Endometrial microvascular endothelial cells (primary cell): ENCODE results near the gene SLC25A11. TPM values are rescaled to one million over a fixed set of nuclear protein-coding genes. Genes with fewer than 3 reads are reported as not detected.

Source experiments
- in situ Hi-C: cut with HindIII; loops from 2 replicates; pipeline ENCODE4 v1.10.0; 2017; ENCODE audit warnings: low sequenced_read_pairs, low pct_unique_long_range_greater_than_20kb; ENCODE audit errors: inconsistent ontology term
- total RNA-seq: library from RNA; depleted of rRNA; stranded (reverse); fragments of >200 nt; gene quantifications from one replicate; pipeline ENCODE4 v1.2.3, GENCODE V29; 2015; ENCODE audit errors: inconsistent ontology term

The SLC25A11 gene
- 65.9 TPM for total RNA-seq

GRCh38 chr17:4939796-4940554, at the start of gene SLC25A11, which contains the start of gene RNF167:
Gene SLC25A11, minus strand, starts transcription at chr17:4940046. Its CDS starts 136 bp downstream, at chr17:4939910.
Gene RNF167, plus strand, starts transcription at chr17:4940268. Its CDS starts 642 bp downstream, at chr17:4940910.
- in situ Hi-C loops = no loop called here

GRCh38 chr17:4987767-4988567, 48.1 kb upstream of the SLC25A11 start:
- in situ Hi-C loops = no loop called here

- in situ Hi-C loops = no loop called here
Measured at GRCh38 chr17:4986951-4987766, 47.3 kb upstream of the SLC25A11 start, which contains the start of gene CAMTA2. Gene CAMTA2, minus strand, starts transcription at chr17:4987675. Its CDS starts 1,453 bp downstream, at chr17:4986222.

- in situ Hi-C loops = no loop called here
Measured at GRCh38 chr17:4986403-4986802, 46.6 kb upstream of the SLC25A11 start.

- in situ Hi-C loops = no loop called here
Measured at GRCh38 chr17:4982305-4982704, 42.5 kb upstream of the SLC25A11 start.

- in situ Hi-C loops = no loop called here
Measured at GRCh38 chr17:4980644-4981216, 40.9 kb upstream of the SLC25A11 start.

- in situ Hi-C loops = no loop called here
Measured at GRCh38 chr17:4978726-4979125, 38.9 kb upstream of the SLC25A11 start.

- in situ Hi-C loops = no loop called here
Measured at GRCh38 chr17:4974115-4974670, 34.3 kb upstream of the SLC25A11 start.

GRCh38 chr17:4973256-4974114, 33.6 kb upstream of the SLC25A11 start:
- in situ Hi-C loops = no loop called here

GRCh38 chr17:4972752-4973151, 32.9 kb upstream of the SLC25A11 start:
- in situ Hi-C loops = no loop called here

- in situ Hi-C loops = no loop called here
Measured at GRCh38 chr17:4972322-4972721, 32.5 kb upstream of the SLC25A11 start.

- in situ Hi-C loops = no loop called here
Measured at GRCh38 chr17:4971826-4972225, 32.0 kb upstream of the SLC25A11 start.

- in situ Hi-C loops = no loop called here
Measured at GRCh38 chr17:4970273-4970672, 30.4 kb upstream of the SLC25A11 start.

GRCh38 chr17:4969551-4970173, 29.8 kb upstream of the SLC25A11 start:
- in situ Hi-C loops = no loop called here

- in situ Hi-C loops = no loop called here
Measured at GRCh38 chr17:4969047-4969550, 29.3 kb upstream of the SLC25A11 start.

GRCh38 chr17:4968486-4969046, 28.7 kb upstream of the SLC25A11 start:
- in situ Hi-C loops = no loop called here
